Inflammatory macrophage treated with lipopolysaccharide for 1 hour (primary cell): ENCODE measurements around the gene TMEM33.

Experiments
- DNase-seq, 2 donors: peaks; one replicate each; pipeline ENCODE4 v3.0.0-alpha.2; 2020 to 2022

Gene TMEM33

DNA sequence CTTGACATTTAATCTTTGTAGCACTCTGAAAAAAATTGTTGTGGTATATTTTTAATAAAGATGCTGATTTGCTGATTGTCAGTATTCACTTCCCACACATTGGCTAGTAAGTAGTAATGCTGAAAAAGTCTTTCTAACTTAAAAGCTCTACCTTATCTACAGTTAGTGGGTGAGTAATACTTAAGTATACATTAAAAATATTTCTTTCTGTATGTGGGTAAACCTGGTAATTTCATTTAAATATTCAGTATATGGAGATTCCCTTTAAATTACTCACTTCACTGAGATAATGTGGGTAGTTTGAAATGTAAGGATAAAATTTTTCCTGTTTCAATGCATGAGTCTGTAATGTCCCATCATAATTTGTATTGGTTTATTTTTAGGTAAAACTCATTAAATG, 5.6 kb downstream of the TMEM33 start:
- DNase-seq, result no peak

DNA sequence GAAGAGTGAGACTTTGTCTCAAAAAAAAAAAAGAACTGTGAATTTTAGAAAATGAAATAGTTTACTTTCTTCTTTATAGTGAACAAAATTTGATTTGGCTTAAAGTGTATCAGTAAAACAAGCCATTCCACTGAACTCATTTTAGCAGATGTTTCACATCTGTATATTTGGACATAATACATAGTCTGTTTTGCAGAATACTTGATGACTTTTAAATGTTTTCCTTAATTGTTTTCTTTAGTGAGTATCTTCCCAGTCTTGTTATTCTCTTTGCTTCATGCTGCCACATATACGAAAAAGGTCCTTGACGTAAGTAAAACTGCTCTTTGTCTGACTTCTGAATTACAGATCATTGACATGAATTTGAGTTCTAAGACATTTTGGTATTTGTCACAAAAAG, 8.3 kb downstream of the TMEM33 start:
- no peak for DNase-seq

DNA sequence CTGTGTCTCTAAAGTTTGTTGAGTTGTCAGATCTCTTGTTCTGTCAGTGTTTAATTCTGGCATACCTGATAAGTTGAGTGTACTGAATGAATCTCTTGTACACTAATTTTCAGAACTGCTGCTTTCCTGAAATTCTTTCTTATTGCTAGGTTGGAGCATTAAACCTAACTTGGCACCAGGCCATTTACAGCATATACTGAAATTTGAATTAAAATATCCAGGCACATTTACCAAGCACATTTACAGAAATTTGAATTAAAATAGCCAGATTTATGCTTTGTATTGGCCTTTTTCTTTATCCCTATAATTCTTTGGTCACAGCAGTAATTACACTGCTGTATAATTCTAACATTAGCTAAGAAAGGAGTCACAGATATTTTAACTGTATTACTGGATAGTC, 8.9 kb downstream of the TMEM33 start:
- no peak for DNase-seq

DNA sequence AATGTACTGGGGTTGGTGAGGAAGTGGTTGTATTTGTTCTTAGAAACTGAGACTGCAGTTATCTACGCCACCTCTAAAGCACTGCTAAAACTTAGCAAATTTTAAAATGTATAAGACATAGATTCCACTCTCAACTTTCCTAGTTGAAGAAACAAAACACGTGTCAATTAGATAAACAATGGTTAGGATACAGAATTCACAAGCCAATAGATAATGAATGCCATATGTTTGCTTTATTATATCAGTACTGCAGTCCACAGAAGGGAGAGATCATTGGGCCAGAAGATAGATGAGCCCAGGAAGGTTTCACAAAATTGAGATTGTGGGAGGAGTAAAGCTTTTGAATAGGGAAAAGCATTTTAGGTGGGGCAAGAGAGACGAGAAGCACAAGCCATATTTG, 14.3 kb downstream of the TMEM33 start:
- no peak for DNase-seq

DNA sequence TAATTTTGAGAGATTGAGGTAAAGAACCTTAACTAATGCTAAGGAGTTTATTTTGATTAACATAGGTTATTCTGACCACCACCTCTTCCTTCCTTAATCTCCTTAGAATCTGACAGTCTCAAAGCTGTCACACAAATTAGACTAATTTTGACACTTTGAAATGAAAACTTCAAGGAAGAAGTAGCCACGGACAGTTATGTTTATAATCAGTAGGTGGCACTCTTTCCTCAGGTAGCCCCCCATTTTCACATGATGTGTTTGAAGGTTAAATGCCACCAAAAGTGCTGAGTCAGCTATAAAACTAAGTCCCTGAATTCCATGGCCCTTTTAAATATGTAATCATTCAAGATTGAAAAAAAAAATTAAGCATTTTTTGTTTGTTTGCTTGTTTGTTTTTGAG, 22.4 kb downstream of the TMEM33 start:
- peak in 1 of 2 donors; percentile 28 for DNase-seq

DNA sequence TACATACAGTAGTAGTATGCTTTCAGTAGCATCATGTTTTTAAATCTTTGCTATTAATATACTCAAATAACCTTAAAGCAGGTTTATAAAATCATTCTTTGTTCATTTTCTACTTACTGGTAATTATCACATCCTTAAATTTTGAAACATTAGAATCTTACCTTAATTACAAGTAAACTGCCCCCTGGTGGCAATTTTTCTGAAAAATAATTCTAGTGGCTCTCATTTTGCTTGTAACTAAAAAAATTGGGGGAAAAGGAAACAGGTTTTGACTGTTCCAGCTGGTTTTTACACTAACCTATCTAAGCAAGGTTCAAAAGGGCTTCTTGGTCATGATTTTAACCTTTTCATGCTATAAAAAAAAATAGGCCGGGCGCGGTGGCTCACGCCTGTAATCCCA, 27.9 kb downstream of the TMEM33 start:
- DNase-seq, result peak in 1 of 2 donors; percentile 76

DNA sequence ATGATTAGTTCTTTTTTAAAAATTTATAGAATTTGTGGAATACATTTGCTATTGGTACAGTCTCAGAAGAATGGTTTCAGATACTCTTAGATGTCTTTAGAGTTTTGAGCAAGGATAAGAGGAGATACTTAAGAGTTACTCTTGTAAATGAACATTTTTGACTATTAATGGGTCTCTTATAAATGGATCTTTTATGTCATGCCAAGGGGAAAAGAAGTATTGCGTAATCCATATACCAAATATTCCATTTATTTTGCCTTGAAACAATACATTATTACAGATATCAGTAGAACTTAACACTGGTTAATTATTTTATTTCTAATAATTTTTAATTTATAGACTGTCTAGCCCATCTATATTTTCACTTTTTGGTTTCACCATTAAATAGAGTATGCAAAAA, 29.2 kb downstream of the TMEM33 start:
- no peak for DNase-seq

DNA sequence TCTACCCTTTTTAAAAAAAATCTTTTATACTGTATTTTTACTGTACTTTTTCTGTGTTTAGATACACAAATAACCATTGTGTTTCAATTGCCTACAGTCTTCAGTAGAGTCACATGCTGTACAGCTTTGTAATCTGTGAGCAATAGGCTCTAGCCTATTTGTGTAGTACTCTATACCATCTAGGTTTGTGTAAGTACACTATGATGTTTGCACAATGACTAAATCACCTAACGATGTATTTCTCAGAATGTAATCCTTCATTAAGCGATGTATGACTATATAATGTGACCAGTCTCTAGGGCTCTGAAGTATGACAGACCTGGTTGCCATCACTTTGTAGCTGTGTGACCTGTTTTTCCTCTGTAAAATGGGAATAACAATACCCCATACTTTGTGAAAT, 32.2 kb downstream of the TMEM33 start:
- no peak for DNase-seq

DNA sequence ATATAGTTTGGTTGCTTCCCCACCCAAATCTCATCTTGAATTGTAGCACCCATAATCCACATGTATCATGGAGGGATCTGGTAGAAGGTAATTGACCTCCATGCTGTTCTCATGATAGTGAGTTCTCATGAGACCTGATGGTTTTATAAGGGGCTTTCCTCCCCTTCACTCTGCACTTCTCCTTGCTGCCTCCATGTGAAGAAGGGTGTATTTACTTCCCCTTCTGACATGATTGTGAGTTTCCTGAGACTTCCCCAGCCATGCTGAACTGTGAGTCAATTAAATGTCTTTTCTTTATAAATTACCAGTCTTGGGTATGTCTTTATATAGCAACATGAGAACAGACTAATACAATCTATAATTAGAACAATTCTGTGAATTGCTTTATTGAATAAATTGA, 34.4 kb downstream of the TMEM33 start:
- DNase-seq, result peak; percentile 55 to 76

DNA sequence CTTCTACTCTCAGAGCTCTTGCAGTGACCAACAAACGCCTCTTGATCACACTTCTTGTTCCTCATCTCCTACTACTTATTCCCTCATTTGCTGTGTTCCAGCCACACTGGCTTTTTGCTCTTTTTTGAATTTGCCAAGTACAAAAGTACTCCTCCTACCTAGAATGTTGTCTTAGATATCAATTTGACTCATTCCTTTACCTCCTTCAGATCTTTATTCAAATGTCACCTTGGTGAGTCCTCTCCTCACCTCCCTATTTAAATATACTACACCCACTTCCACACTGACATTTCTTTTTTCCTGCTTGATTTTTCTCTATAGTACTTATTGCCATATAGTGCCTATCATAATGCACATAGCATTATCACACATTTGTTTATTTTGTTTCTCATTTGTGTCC, 40.1 kb downstream of the TMEM33 start:
- DNase-seq, result no peak

DNA sequence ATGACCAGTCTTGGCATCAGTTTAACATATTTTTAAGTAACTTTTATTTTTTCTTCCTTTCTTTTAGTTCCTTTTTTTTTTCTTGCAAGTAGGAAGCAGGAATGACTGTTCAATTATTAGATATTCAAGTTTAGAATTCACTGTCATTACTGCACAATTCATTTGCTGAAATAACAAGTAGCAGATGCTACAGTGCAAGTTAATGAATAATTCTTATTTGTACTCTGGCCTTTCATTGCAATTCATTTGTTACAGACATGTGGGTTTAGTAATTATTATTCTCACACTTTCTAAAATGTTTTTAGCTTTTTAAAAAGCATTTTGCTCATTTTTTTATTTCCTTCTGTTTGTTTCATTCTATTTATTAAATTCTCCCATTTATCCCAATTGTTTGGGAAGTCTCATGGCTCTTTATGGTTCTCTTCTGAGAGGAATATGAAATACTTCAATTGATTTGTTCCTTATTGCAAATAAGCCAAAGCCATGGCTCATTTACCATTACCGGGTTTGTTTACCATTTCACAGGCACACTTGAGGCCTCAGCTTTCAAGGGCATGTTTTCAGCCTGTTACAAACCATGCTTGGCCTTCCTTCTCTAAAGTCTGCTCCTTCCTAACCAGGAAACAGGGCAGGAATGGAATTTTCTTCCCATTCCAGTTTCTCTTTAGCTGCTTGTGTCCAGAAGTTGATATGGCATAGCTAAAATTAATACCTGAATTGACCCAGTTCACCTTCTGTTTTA, 41.7 kb downstream of the TMEM33 start:
- no peak for DNase-seq

DNA sequence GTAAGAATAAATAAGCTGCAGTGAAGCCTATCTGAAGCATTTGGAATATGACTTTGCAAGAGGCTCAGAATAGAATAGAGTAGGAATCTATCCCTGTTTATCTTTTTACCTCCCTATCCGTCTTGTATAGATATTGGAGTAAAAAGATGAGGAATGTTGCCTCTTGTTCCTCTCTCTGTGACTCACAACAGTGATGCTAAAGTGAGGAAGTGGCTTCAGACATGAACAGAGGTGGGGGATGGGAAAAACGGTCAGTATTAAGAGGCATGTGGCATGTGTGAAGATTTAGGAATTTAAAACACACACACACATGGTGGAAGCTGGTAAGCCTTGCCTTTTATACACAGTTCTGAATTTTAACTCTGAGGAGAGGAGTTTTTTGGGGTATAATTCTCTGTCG, 42.5 kb downstream of the TMEM33 start:
- peak in 1 of 2 donors; percentile 47 for DNase-seq

DNA sequence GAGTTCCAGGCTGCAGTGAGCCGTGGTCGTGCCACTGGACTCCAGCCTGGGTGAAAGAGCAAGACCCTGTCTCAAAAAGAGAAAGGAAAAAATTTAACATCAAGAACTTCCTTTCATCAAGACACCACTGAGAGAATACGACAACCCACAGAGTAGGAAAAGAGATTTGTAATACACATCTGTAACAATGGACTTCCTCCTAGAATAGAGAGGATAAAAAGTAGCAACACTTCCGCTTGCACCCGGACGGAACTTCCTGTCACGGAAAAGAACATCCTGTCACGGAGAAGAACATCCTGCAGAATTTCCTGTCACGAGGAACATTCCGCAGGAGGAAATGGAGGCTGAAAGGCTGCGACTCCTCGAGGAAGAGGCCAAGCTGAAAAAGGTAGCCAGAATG, 46.2 kb downstream of the TMEM33 start, which contains the start of gene DCAF4L1:
DCAF4L1 (plus strand) TSS at position 301 of the 400 bp plus-strand sequence; CDS start at position 338, 37 bp downstream.
- no peak for DNase-seq

DNA sequence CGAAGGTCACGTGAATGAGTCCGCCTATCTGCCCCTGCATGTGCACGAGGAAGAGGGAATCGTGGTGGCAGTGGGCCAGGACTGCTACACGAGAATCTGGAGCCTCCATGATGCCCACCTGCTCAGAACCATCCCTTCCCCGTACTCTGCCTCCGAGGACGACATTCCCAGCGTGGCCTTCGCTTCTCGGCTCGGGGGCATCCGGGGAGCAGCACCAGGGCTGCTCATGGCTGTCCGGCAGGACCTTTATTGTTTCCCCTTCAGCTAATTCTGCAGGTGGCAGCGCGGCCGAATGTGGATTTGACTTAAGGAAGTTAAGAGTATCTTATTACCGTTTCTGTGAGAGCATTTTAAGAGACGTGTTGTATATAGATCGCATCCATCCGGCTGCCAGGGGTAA, 47.5 kb downstream of the TMEM33 start:
- no peak for DNase-seq

DNA sequence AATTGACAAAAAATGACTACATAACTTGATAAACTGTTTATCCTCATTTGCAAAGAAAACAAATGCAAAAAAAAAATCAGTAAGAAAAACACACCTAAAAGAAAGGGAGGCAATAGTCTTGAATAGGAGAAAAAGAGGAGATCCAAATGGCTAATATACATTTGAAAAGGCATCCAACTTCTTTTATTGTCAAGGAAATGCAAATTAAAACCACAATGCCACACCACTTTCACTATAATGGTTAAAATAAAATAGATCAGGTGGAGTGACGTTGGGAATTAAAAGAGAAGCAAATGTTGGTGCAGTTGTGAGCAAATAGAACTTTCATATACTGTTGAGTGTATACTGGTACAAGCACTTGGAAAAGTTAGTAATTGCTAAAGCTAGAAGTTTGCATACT, 49.9 kb downstream of the TMEM33 start:
- no peak for DNase-seq

DNA sequence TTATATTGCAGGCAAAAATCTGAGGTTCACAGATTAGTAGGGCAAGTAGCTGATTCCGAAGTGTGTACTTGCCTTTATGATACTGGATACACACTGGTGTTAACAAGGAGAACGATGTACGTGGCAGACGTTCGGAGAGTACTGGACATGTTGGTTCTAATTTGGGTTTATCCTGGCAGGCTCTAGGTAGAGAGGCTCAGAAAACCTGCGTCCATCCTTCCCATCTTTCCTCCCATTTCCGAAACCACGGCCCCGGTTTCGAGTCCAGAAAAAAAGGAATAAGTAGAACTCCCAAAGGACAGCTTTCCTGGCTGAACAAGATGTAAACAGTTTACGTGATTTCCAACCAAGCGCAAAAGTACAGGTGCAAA, 54.8 kb downstream of the TMEM33 start:
- no peak for DNase-seq

DNA sequence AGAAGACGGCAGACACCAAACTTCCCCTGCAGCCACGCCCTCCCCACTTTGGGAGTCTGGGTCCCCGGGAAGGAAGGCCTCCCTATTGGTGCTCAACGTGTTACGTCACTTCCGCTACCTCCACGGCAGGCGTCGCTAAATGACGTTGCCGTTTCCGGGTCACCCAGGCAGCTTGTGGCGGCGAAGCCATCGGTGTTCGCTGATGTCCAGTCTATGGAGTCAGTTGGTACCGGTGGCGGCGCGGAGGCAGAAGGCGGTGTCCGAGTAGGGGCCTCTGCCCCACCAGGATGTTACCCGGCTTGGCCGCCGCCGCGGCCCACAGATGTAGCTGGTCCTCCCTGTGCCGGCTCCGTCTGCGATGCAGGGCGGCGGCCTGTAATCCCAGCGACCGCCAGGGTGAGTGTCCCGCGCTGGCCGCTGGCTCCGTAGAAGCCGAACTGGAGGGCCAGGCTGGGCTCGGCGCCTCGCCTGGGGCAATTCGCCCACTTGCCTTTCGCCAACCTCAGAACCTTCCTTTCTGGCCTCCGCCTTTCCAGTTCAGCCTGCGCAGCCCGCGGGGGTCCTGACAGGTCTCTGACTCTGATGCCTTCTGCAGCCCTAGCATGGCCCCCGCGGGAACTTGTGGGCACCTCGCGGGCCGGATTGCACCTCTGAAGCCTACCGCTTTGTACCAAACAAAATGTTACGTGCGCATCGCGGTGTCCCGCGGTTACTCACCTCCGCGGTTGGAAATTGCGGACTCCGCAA, 55.3 kb downstream of the TMEM33 start, which contains the start of gene SLC30A9:
SLC30A9 (plus strand) TSS at position 166 of the 747 bp plus-strand sequence; CDS start at position 288, 122 bp downstream.
- peak; percentile 94 for DNase-seq

DNA sequence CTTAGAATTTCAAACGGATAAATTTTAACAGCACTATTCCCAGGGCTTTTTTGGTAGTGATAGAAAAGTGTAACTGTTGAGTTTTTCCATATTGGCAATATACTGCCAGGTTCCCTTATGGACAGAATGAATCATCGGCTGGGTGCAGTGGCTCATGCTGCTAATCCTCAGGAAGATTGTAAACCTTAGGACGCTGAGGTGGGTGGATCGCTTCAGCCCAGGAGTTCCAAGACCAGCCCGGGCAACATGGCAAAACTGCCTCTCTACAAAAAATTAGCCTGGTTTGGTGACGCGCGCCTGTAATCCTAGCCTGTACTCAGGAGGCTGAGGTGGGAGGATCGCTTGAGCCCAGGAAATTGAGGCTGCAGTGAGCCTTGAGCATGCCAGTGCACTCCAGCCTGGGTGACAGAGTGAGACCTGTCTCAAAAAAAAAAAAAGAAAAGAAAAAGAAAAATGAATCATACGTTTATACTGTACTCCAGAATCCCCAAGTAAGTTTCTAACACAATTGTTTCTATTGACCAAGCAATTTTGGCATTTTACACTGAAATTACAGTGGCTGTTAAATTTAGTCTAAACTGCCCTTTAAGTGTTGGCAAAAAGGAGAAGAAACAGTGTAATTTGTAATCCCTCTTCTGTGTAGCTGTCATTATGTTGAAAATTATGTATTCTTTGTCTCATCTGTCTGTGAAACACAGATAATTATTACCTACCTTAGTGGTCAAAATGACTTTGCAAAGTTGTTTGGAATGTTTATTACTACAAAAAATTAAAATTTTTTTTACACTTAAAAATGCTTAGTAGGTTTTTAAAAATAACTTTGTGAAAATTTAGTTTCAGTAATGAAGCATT, 56.9 kb downstream of the TMEM33 start:
- no peak for DNase-seq

DNA sequence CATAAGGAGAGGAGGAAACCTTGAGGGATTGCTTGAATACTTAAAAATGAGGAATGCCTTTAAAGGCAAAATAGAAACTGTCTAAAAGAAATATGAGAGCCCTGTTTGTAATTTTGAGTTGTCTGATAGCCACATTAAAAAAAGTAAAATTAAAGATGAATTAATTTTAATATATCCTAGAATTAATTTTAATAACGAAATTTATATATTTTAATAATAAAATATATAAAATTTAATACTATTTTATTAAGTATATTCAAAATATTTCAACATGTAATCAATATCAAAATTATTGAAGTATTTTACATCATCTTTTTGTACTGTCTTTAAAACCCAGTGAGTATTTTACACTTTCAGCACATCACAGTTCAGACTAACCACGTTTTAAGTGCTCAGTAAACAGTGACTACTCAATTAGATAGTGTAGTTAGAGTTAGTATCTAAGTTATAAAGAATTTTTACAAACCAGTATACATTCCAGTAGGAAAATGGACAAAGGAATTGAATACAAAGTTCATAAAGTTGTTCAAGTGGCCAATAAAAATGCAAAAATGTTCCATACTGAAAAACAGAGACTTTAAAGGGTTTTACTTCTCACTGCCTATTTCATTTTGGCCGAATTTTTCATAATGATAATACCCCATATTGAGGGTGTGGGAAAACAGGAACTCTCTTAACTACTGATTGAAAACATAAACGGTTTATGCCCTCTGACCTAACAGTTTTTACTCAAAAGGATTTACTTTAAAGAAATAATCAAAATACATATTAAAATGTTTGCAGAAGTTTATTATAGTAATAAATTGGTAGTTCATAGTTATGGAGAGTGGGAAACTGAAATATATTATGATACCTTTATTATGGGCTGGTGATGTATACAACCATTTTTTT, 58.0 kb downstream of the TMEM33 start:
- DNase-seq, result no peak

DNA sequence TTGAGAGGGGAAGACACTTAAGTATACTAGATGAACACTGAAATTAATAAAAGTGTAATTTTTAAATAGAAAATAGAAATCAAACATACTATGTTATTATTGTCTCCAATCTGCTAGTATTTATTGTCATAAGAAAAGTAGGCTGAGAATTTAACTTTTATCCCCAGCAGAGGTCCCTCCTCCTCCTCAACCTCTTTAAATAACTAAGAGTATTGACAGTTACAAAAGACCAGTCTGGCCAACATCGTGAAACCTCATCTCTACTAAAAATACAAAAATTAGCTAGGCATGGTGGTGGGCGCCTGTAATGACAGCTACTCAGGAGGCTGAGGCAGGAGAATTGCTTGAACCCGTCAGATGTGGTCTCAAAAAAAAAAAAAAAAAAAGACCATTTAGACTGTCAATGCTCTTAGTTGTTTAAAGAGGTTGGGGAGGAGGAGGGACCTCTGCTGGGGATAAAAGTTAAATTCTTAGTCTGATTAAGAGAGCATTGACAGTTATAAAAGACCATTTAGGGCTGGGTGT, 59.3 kb downstream of the TMEM33 start:
- no peak for DNase-seq

DNA sequence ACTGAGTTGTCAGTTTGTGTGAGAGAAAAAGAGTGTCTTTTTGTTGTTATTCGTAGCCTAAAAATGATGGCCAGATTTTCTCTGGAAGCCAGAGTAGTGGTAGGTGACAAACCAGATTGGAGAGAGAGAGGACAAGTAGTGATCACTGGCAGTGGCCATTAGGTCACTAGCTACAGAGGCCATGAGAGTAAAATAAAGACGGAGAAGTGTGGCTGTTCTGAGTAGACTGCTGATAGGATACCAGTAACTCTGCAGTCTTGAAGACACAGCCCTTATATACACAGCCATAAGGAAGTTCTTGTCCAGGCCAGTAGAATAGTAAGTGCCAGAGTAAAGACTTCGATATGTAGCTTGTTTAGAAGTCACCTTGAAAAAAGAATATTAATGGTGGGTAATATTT, 62.8 kb downstream of the TMEM33 start:
- DNase-seq, result no peak

DNA sequence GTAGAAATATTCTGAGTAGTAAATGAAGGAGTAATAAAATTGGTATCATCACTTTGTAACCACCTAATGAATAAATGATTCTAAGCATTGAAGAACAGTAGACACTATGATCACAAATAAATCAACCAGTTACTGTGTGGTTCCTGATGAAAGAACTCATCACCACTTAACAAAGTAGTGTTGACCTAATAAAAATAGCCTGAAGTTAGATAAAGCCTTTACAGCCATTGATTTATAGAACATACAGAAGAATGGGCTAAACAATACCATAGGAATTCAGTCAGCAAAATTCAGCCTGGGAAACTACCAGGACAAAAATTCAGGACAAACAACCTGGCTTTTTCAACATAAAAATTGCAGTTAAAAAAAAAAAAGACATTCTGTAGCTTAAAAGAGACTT, 64.1 kb downstream of the TMEM33 start:
- DNase-seq, result no peak
